Endodermal cell (in vitro differentiated cells): ENCODE data around the gene PLB1. TPM values are rescaled to one million over a fixed set of nuclear protein-coding genes. Genes with fewer than 3 reads are reported as not detected.
A peak's percentile ranks its signal among the peaks of the same experiment; 100 is the strongest.

ENCODE experiments used
- DNase-seq: peaks from one replicate; pipeline ENCODE4 v3.0.0-alpha.2; 2017
- H3K27ac ChIP-seq: 2 replicates; pipeline ENCODE4 v1.5.1; 2013; ENCODE audit warnings: mild to moderate bottlenecking, low read depth, low read length, moderate library complexity
- H3K27me3 ChIP-seq: 2 replicates; pipeline ENCODE4 v1.6.1; 2013; ENCODE audit warnings: mild to moderate bottlenecking, low read length, moderate library complexity; ENCODE audit not compliant: insufficient read depth, control insufficient read depth, poor library complexity, severe bottlenecking
- H3K36me3 ChIP-seq: 2 replicates; pipeline ENCODE4 v1.7.0; 2013; ENCODE audit warnings: mild to moderate bottlenecking, low read length, moderate library complexity; ENCODE audit not compliant: control insufficient read depth, insufficient read depth
- H3K4me1 ChIP-seq: one replicate; pipeline ENCODE4 v1.7.0; 2013; ENCODE audit warnings: low read length; ENCODE audit not compliant: control insufficient read depth, insufficient read depth
- H3K4me3 ChIP-seq: 2 replicates; pipeline ENCODE4 v1.5.1; 2013; ENCODE audit warnings: mild to moderate bottlenecking, low read length, moderate library complexity
- H3K9ac ChIP-seq: 2 replicates; pipeline ENCODE4 v1.6.1; 2013; ENCODE audit warnings: mild to moderate bottlenecking, low read length, moderate library complexity; ENCODE audit not compliant: poor library complexity, severe bottlenecking; ENCODE audit errors: extremely low read depth
- H3K9me3 ChIP-seq: 2 replicates; pipeline ENCODE4 v1.6.1; 2013; ENCODE audit warnings: mild to moderate bottlenecking, low read length, moderate library complexity; ENCODE audit not compliant: control insufficient read depth
- H3K27ac Mint-ChIP-seq: 2 replicates; pipeline ENCODE4 v1.8.0; 2020; ENCODE audit warnings: mixed read lengths
- H3K27me3 Mint-ChIP-seq: 2 replicates; pipeline ENCODE4 v1.8.0; 2021; ENCODE audit warnings: mild to moderate bottlenecking, mixed read lengths; ENCODE audit not compliant: insufficient read depth
- H3K36me3 Mint-ChIP-seq: 2 replicates; pipeline ENCODE4 v1.8.0; 2020; ENCODE audit warnings: low read depth, mixed read lengths
- H3K4me1 Mint-ChIP-seq: 2 replicates; pipeline ENCODE4 v1.8.0; 2020; ENCODE audit warnings: mixed read lengths
- H3K4me3 Mint-ChIP-seq: 2 replicates; pipeline ENCODE4 v1.8.0; 2020; ENCODE audit warnings: mild to moderate bottlenecking, moderate library complexity, mixed read lengths
- H3K9me3 Mint-ChIP-seq: 2 replicates; pipeline ENCODE4 v1.8.0; 2020; ENCODE audit warnings: mild to moderate bottlenecking, mixed read lengths
- CTCF ChIP-seq: fragments of 200-600 bp; sonication (generic); conservative IDR thresholded peaks from 2 replicates; pipeline ENCODE4 v1.5.0; 2021; ENCODE audit warnings: antibody characterized with exemption, mild to moderate bottlenecking
- WGBS, 2 experiments: methylation state at CpG; one replicate each; pipeline versions ENCODE4 v1.1.5 to v1.1.7; 2013; ENCODE audit warnings: missing lambda C conversion rate in 2 of 2, mixed read lengths in 1 of 2; ENCODE audit not compliant: insufficient coverage in 1 of 2, insufficient read length in 1 of 2; 5-methylcytosine and 5-hydroxymethylcytosine counted together
- total RNA-seq, 2 donors: library from RNA; stranded (reverse); fragmentation: NEBNext Ultra II Directional in 1 of 2; extraction: Animal tissue kit (Norgen Biotek cat#: 25700) in 1 of 2; gene quantifications; 2 replicates in 1 of 2; 3 replicates in 1 of 2; pipeline ENCODE4 v1.2.1, GENCODE V29; 2021

PLB1 gene
- total RNA-seq, 2 donors from 2014 or later, result 0.35 to 0.38 TPM

DNA sequence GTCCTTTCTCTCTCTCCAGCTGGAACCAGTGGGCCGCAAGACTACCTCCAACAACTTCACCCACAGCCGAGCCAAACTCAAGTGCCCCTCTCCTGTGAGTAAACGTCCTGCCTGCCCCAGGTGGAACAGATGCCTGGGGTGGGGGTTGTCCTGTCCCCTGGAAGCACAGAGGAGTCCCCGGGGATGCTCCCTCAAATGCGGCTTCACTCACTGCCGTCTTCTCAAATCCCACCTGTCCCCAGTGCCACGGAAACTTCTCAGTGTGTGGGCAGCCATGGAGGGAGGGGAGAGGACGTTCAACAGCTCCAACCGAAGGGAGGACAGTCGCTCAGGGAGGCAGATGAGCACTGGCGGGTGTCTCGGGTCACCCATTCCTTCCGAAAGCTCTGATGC lies 145.0 kb downstream of the PLB1 start:
- no peak overlapping the region for H3K9ac ChIP-seq
- no peaks in the 10 kb centered on the region for H3K36me3 ChIP-seq
- no peaks in the 10 kb centered on the region for H3K4me1 ChIP-seq
- no peak overlapping the region for H3K27ac Mint-ChIP-seq
- no peaks in the 10 kb centered on the region for H3K27me3 ChIP-seq
- 85 to 92% methylated on average over 9 to 13 of the region's 13 CpGs for WGBS, 2 experiments
- TF ChIP-seq CTCF, result no peak
- no peak overlapping the region for H3K4me3 Mint-ChIP-seq
- DNase-seq, result no peak
- peaks cover 2% of the 10 kb centered on the region for H3K4me1 Mint-ChIP-seq
- H3K9me3 ChIP-seq, result no peaks in the 10 kb centered on the region
- H3K36me3 Mint-ChIP-seq, result no peaks in the 10 kb centered on the region
- no peak overlapping the region for H3K4me3 ChIP-seq
- H3K9me3 Mint-ChIP-seq, result no peaks in the 10 kb centered on the region
- H3K27me3 Mint-ChIP-seq, result no peaks in the 10 kb centered on the region
- no peak overlapping the region for H3K27ac ChIP-seq

GRCh38 chr2:28642796-28643195 lies 146.9 kb downstream of the PLB1 start:
- H3K27ac ChIP-seq, result no peak overlapping the region
- no peak for TF ChIP-seq CTCF
- no peaks in the 10 kb centered on the region for H3K27me3 ChIP-seq
- Mint-ChIP-seq H3K27me3 (no peaks in the 10 kb centered on the region), H3K4me3 (no peak overlapping the region), H3K4me1 (peaks cover 2% of the 10 kb centered on the region), H3K9me3 (no peaks in the 10 kb centered on the region), H3K36me3 (no peaks in the 10 kb centered on the region), H3K27ac (no peak overlapping the region)
- no peak for DNase-seq
- H3K9me3 ChIP-seq, result no peaks in the 10 kb centered on the region
- 94 to 100% methylated on average over 1 to 13 of the region's 13 CpGs for WGBS, 2 experiments
- H3K9ac ChIP-seq, result no peak overlapping the region
- H3K36me3 ChIP-seq, result no peaks in the 10 kb centered on the region
- no peaks in the 10 kb centered on the region for H3K4me1 ChIP-seq
- no peak overlapping the region for H3K4me3 ChIP-seq

GRCh38 chr2:28643327-28643726 lies 147.5 kb downstream of the PLB1 start:
- no peak overlapping the region for H3K9ac ChIP-seq
- no peak overlapping the region for H3K4me3 Mint-ChIP-seq
- peak overlapping the region; percentile 45 for H3K27ac ChIP-seq
- H3K9me3 ChIP-seq, result no peaks in the 10 kb centered on the region
- H3K9me3 Mint-ChIP-seq, result no peaks in the 10 kb centered on the region
- TF ChIP-seq CTCF, result no peak
- WGBS, 2 experiments, result 90% methylated on average over 6 of the region's 6 CpGs; no CpG with 5 or more reads in 1 of the 2 experiments
- no peaks in the 10 kb centered on the region for H3K4me1 ChIP-seq
- H3K4me3 ChIP-seq, result no peak overlapping the region
- no peaks in the 10 kb centered on the region for H3K27me3 ChIP-seq
- H3K36me3 ChIP-seq, result no peaks in the 10 kb centered on the region
- no peaks in the 10 kb centered on the region for H3K27me3 Mint-ChIP-seq
- DNase-seq, result no peak
- peaks cover 2% of the 10 kb centered on the region for H3K4me1 Mint-ChIP-seq
- H3K27ac Mint-ChIP-seq, result no peak overlapping the region
- H3K36me3 Mint-ChIP-seq, result no peaks in the 10 kb centered on the region
